HCT116 (cell line): ENCODE results near the gene ZC3H12A. TPM values are rescaled to one million over a fixed set of nuclear protein-coding genes. Genes with fewer than 3 reads are reported as not detected.

ENCODE experiments used
- ATAC-seq: fragments of 200-7000 bp; cut with Tn5 transposase; 2 replicates; pipeline ENCODE4 v1.9.1; 2020; ENCODE audit warnings: mild to moderate bottlenecking, moderate library complexity
- BruUV-seq: library from RNA; stranded (reverse); fragments of 400-500 nt; replicated peaks from 2 replicates; lab custom pipeline; 2021; lab: Mats Ljungman, UMichigan
- CTCF ChIA-PET: fragments of 300-600 bp; sonication (Branson Sonifier 250); formaldehyde crosslinking; loops from one replicate; lab custom pipeline; 2021; ENCODE audit warnings: antibody characterized with exemption; lab: Charles Lee
- POLR2A ChIA-PET: fragments of 300-600, 350-600 bp; sonication (Branson Sonifier 250); formaldehyde crosslinking; loops from one replicate; lab custom pipeline; 2021; ENCODE audit warnings: antibody characterized with exemption; lab: Charles Lee
- RAD21 ChIA-PET, 2 experiments: fragments of 300-600 bp; sonication (Branson Sonifier 250); formaldehyde crosslinking; loops; one replicate each; lab custom pipeline; 2023; ENCODE audit warnings: low total read pairs in 2 of 2; ENCODE audit not compliant: uncharacterized antibody in 2 of 2, unreplicated experiment in 2 of 2, low non-redundant PET in 1 of 2; lab: Charles Lee
- DNase-seq: peaks from one replicate; pipeline ENCODE4 v3.0.0-alpha.2; 2010; ENCODE audit warnings: low read depth, low spot score
- H2AFZ ChIP-seq: fragments of 200-600 bp; shearing (Covaris generic), sonication (generic); 2 replicates; pipeline ENCODE4 v1.6.1; 2017; ENCODE audit warnings: low read depth, mixed run types, mixed read lengths, antibody characterized with exemption, low read length; ENCODE audit not compliant: poor library complexity, severe bottlenecking
- H3K27ac ChIP-seq: 2 replicates; pipeline ENCODE4 v1.5.1; 2012; ENCODE audit warnings: low read depth, low read length
- H3K27me3 ChIP-seq: fragments of 200-600 bp; sonication (generic); 2 replicates; pipeline ENCODE4 v1.6.1; 2016; ENCODE audit warnings: mixed run types, low read length, mixed read lengths; ENCODE audit not compliant: insufficient read depth
- H3K36me3 ChIP-seq, 2 experiments: fragments of 200-500 bp in 1 of 2; fragments of 200-600 bp in 1 of 2; sonication (Bioruptor generic) in 1 of 2; sonication (generic) in 1 of 2; 2 replicates each; pipeline versions ENCODE4 v1.5.1 to v1.6.1; 2014 to 2016; ENCODE audit warnings: low read length in 2 of 2, inconsistent platforms in 1 of 2, mixed read lengths in 1 of 2, mixed run types in 1 of 2; ENCODE audit not compliant: insufficient read depth in 2 of 2, control insufficient read depth in 1 of 2
- H3K4me1 ChIP-seq, 2 experiments: fragments of 200-600 bp in 1 of 2; sonication (generic) in 1 of 2; 2 replicates each; pipeline versions ENCODE4 v1.5.1 to v1.6.1; 2012 to 2017; ENCODE audit warnings: low read length in 2 of 2, inconsistent platforms in 1 of 2, mild to moderate bottlenecking in 1 of 2, mixed read lengths in 1 of 2, mixed run types in 1 of 2, moderate library complexity in 1 of 2; ENCODE audit not compliant: insufficient read depth in 2 of 2, control insufficient read depth in 1 of 2
- H3K4me2 ChIP-seq: fragments of 200-600 bp; sonication (generic); 2 replicates; pipeline ENCODE4 v1.6.1; 2017; ENCODE audit warnings: mixed run types, low read length, mixed read lengths
- H3K4me3 ChIP-seq, 2 experiments: fragments of 200-600 bp in 1 of 2; sonication (generic) in 1 of 2; replicated peaks in 1 of 2; 2 replicates each; pipeline ENCODE4 v1.5.1; 2011 to 2016; ENCODE audit warnings: low read length in 2 of 2, control low read depth in 1 of 2, low read depth in 1 of 2, mild to moderate bottlenecking in 1 of 2, mixed read lengths in 1 of 2, mixed run types in 1 of 2
- H3K79me2 ChIP-seq: fragments of 200-600 bp; sonication (generic); 2 replicates; pipeline ENCODE4 v1.6.1; 2017; ENCODE audit warnings: mild to moderate bottlenecking, mixed run types, low read length, moderate library complexity, mixed read lengths; ENCODE audit not compliant: insufficient read depth
- H3K9ac ChIP-seq: fragments of 200-600 bp; sonication (generic); 2 replicates; pipeline ENCODE4 v1.6.1; 2016; ENCODE audit warnings: low read length, mixed read lengths
- H3K9me2 ChIP-seq: fragments of 200-600 bp; sonication (generic), shearing (Covaris generic); 2 replicates; pipeline ENCODE4 v1.6.1; 2017; ENCODE audit warnings: mixed run types, mild to moderate bottlenecking, moderate library complexity; ENCODE audit not compliant: insufficient read depth
- H3K9me3 ChIP-seq, 2 experiments: fragments of 200-500 bp in 1 of 2; fragments of 200-600 bp in 1 of 2; sonication (Bioruptor generic) in 1 of 2; sonication (generic) in 1 of 2; 2 replicates each; pipeline ENCODE4 v1.6.1; 2014 to 2017; ENCODE audit warnings: low read length in 2 of 2, mixed read lengths in 2 of 2, inconsistent platforms in 1 of 2, low read depth in 1 of 2, mild to moderate bottlenecking in 1 of 2, mixed run types in 1 of 2, moderate library complexity in 1 of 2; ENCODE audit not compliant: control insufficient read depth in 1 of 2, insufficient read depth in 1 of 2
- H4K20me1 ChIP-seq: fragments of 200-600 bp; sonication (generic), shearing (Covaris generic); 2 replicates; pipeline ENCODE4 v1.6.1; 2017; ENCODE audit warnings: mixed run types, mild to moderate bottlenecking, moderate library complexity; ENCODE audit not compliant: insufficient read depth
- CBX3 ChIP-seq: IDR thresholded peaks from 2 replicates; pipeline ENCODE4 v1.6.1; 2012; ENCODE audit warnings: low read depth
- CTCF ChIP-seq, 3 experiments: fragments of 200-600 bp in 1 of 3; sonication (generic) in 1 of 3; IDR thresholded peaks in 2 of 3; conservative IDR thresholded peaks in 1 of 3; 2 replicates each; pipeline ENCODE4 v1.5.1; 2012 to 2017; ENCODE audit warnings: low read depth in 2 of 3, low read length in 2 of 3, antibody characterized with exemption in 1 of 3, borderline replicate concordance in 1 of 3, control low read depth in 1 of 3, mild to moderate bottlenecking in 1 of 3, mixed read lengths in 1 of 3, mixed run types in 1 of 3, moderate library complexity in 1 of 3; ENCODE audit not compliant: insufficient read depth in 1 of 3
- EGR1 ChIP-seq: IDR thresholded peaks from 2 replicates; pipeline ENCODE4 v1.6.1; 2012; ENCODE audit warnings: low read depth
- ELF1 ChIP-seq: IDR thresholded peaks from 2 replicates; pipeline ENCODE4 v1.6.1; 2012; ENCODE audit warnings: low read depth, borderline replicate concordance
- EZH2phosphoT487 ChIP-seq: fragments of 200-600 bp; IDR thresholded peaks from 2 replicates; pipeline ENCODE4 v1.6.1; 2018; ENCODE audit warnings: antibody characterized with exemption, borderline replicate concordance
- FOSL1 ChIP-seq: IDR thresholded peaks from 2 replicates; pipeline ENCODE4 v1.6.1; 2012; ENCODE audit warnings: low read depth
- POLR2A ChIP-seq: IDR thresholded peaks from 2 replicates; pipeline ENCODE4 v1.7.0; 2011; ENCODE audit warnings: borderline replicate concordance; ENCODE audit not compliant: insufficient read depth, insufficient read length; ENCODE audit errors: extremely low read depth
- RAD21 ChIP-seq: IDR thresholded peaks from 2 replicates; pipeline ENCODE4 v1.6.1; 2012; ENCODE audit warnings: low read depth, mild to moderate bottlenecking
- REST ChIP-seq: IDR thresholded peaks from 2 replicates; pipeline ENCODE4 v1.6.1; 2012; ENCODE audit warnings: low read depth
- SP1 ChIP-seq: IDR thresholded peaks from 2 replicates; pipeline ENCODE4 v1.6.1; 2012; ENCODE audit warnings: low read depth
- ZBTB33 ChIP-seq: IDR thresholded peaks from 2 replicates; pipeline ENCODE4 v1.6.1; 2011; ENCODE audit warnings: mild to moderate bottlenecking, low read length, moderate library complexity; ENCODE audit not compliant: insufficient replicate concordance; ENCODE audit errors: extremely low read depth
- ZFX ChIP-seq: fragments of 450-650 bp; IDR thresholded peaks from 2 replicates; pipeline ENCODE4 v1.6.1; 2017
- ZNF274 ChIP-seq: fragments of 200-500 bp; sonication (Bioruptor generic); IDR thresholded peaks from 2 replicates; pipeline ENCODE4 v1.6.1; 2014; ENCODE audit warnings: mild to moderate bottlenecking, low read depth, low read length, inconsistent platforms
- intact Hi-C: fragments of 100-400 bp; cut with micrococcal nuclease; formaldehyde crosslinking; loops from 2 replicates; pipeline ENCODE4 v1.10.0; 2022
- total RNA-seq: library from RNA; stranded (reverse); gene quantifications from one replicate; pipeline ENCODE4 v1.2.1, GENCODE V29; 2021; ENCODE audit not compliant: unreplicated experiment

The ZC3H12A gene
- total RNA-seq, 1 experiment from 2014 or later, result 10.6 TPM

GRCh38 chr1:37465593-37466517 is 8.5 kb upstream of the ZC3H12A start:
- no peak overlapping the region for H2AFZ ChIP-seq
- H3K27me3 ChIP-seq, result no peaks in the 10 kb centered on the region
- POLR2A ChIA-PET, result interaction anchor here (2.1 kb wide), 1 partner anchor 9 kb away, joined by 15 read pairs; the partner anchor contains the start of gene ZC3H12A
- DNase-seq, result no peak
- no peaks in the 10 kb centered on the region for H3K36me3 ChIP-seq
- intact Hi-C loops, result no loop called here
- TF ChIP-seq EZH2phosphoT487 (no peak), RAD21 (no peak), ZNF274 (no peak), ELF1 (no peak), CTCF (IDR thresholded peaks at IDR 0.05 in 2 of 3, conservative IDR thresholded peaks at IDR 0.05 in 1 of 3; ENCODE audit: borderline replicate concordance in 1 of 3, insufficient read depth in 1 of 3, low read depth in 2 of 3, low read length in 2 of 3) (no peak), ZFX (no peak), FOSL1 (no peak), EGR1 (no peak), POLR2A (no peak), CBX3 (no peak), REST (no peak), SP1 (no peak), ZBTB33 (no peak)
- no peaks in the 10 kb centered on the region for H3K9me3 ChIP-seq
- no peaks in the 10 kb centered on the region for H3K79me2 ChIP-seq
- peaks cover 4 to 5% of the 10 kb centered on the region in 2 experiments for H3K4me1 ChIP-seq
- H3K4me2 ChIP-seq, result no peak overlapping the region
- RAD21 ChIA-PET, result no interaction called here
- no peak overlapping the region for H3K4me3 ChIP-seq
- no peak overlapping the region for H3K27ac ChIP-seq
- no peak overlapping the region for H3K9ac ChIP-seq
- no peak for ATAC-seq
- BruUV-seq, result no TSS peak
- CTCF ChIA-PET, result interaction anchor here (0.7 to 0.9 kb wide), 2 partner anchors 10 to 22 kb away, joined by 3 read pairs; no protein-coding TSS in a partner anchor
- H3K9me2 ChIP-seq, result no peaks in the 10 kb centered on the region
- no peaks in the 10 kb centered on the region for H4K20me1 ChIP-seq
